Measurements from ENCODE around the gene PTPN22. TPM values are rescaled to one million over a fixed set of nuclear protein-coding genes. Genes with fewer than 3 reads are reported as not detected.

PTPN22 gene
- total RNA-seq, 4 donors from 2014 or later = 0.56 to 2.3 (median 0.75) TPM

- intact Hi-C loops (cut with DNase I; ENCODE audit: low total_unique reads) = loop anchor here (10.0 kb wide), 1 partner anchor 66 kb away; no protein-coding TSS in a partner anchor
- WGBS, 2 donors = 58 to 72% methylated on average over 3 of the region's 3 CpGs
These were observed 29.7 kb upstream of the PTPN22 start for GRCh38 chr1:113901191-113901590.

DNA sequence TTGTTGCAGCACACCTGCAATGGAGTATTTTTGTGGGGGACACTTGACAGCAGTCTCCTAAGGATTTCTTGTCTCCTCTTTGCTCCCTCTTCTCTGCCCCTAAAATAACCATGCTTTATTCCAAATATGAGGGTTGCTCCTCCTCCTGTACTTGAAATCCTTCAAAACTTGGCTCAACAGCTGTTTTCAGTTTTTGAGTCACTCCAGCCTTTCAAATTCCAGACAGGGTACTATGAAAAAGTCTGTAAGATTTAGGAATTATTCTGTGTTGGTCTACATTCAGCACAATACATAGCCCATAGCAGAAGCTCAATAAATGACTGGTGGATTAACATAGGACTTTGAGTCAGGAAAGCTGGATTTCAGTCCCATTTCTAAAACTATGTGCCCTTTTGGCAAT lies 27.6 kb upstream of the PTPN22 start:
- intact Hi-C loops (cut with DNase I; ENCODE audit: low total_unique reads) = no loop called here
- H3K4me3 ChIP-seq (ENCODE audit: low read depth, poor library complexity, severe bottlenecking) = no peak overlapping the region
- no peak for DNase-seq (ENCODE audit: low spot score in 2 of 2)
- TF ChIP-seq POLR2A (IDR thresholded peaks at IDR 0.05) (no peak), CTCF (IDR thresholded peaks at IDR 0.05) (no peak)

More at GRCh38 chr1:113901191-113901590, 29.7 kb upstream of the PTPN22 start:
- no peak overlapping the region for H3K4me3 ChIP-seq (ENCODE audit: low read depth, poor library complexity, severe bottlenecking)
- TF ChIP-seq CTCF (IDR thresholded peaks at IDR 0.05) (no peak), POLR2A (IDR thresholded peaks at IDR 0.05) (no peak)
- no peak for DNase-seq (ENCODE audit: low spot score in 2 of 2)

DNA sequence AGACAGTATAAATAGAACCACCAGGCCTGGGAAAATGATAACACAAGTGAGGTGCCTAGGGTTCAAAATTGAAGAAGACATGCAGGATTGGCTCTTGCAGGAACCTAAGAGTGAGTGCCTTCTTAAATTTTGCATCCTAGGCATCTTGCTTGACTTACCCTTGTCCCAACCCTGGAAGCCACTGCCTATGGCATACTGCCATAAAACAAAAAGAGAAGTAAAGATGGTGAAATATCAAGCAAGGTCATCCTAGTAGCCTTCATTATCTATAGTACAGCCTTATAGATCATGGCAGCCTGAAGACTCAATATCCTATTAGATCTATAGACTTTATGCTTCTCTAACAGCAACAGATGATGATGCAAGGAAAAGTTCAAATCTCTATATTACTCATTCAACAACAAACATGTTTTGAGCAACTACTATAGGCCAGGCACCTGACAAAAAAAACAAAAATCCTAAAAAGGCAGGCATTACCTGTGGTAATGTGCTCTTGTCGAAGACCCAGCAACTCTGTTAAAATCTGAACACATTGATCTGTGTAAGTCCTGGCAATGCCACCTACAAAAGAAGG lies 26.8 kb upstream of the PTPN22 start:
- TF ChIP-seq POLR2A (IDR thresholded peaks at IDR 0.05) (no peak), CTCF (IDR thresholded peaks at IDR 0.05) (no peak)
- intact Hi-C loops (cut with DNase I; ENCODE audit: low total_unique reads) = no loop called here
- 97% methylated on average over 1 of the region's 1 CpG for WGBS, 2 donors
- no peak overlapping the region for H3K4me3 ChIP-seq (ENCODE audit: low read depth, poor library complexity, severe bottlenecking)
- DNase-seq (ENCODE audit: low spot score in 2 of 2) = no peak

DNA sequence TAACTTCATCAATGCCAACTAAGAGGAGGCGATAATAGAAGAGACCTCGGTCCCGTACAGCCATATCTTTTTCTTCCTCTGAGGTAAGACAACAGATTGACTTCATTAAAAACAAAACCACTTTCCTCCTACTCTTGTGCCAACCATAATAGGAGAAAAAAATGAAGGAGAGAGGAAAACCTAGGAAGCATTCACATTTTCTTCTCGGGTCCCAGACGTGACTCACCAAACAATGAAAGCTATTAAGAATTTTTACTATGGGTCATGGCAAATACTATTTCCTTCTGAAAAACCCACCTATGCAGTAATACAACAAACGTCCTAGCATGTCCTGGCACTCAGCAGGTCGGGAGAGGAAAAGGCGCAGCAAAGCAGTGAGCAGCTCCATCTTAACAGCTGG lies 24.4 kb upstream of the PTPN22 start:
- H3K4me3 ChIP-seq (ENCODE audit: low read depth, poor library complexity, severe bottlenecking) = no peak overlapping the region
- TF ChIP-seq CTCF (IDR thresholded peaks at IDR 0.05) (no peak), POLR2A (IDR thresholded peaks at IDR 0.05) (no peak)
- intact Hi-C loops (cut with DNase I; ENCODE audit: low total_unique reads) = no loop called here
- WGBS, 2 donors = 91 to 94% methylated on average over 8 of the region's 8 CpGs
- no peak for DNase-seq (ENCODE audit: low spot score in 2 of 2)

GRCh38 chr1:113895098-113895497 lies 23.6 kb upstream of the PTPN22 start:
- TF ChIP-seq CTCF (IDR thresholded peaks at IDR 0.05) = no peak
- no peak for TF ChIP-seq POLR2A (IDR thresholded peaks at IDR 0.05)
- DNase-seq (ENCODE audit: low spot score in 2 of 2) = no peak
- intact Hi-C loops (cut with DNase I; ENCODE audit: low total_unique reads) = no loop called here
- WGBS, 2 donors = 91% methylated on average over 6 of the region's 6 CpGs
- no peak overlapping the region for H3K4me3 ChIP-seq (ENCODE audit: low read depth, poor library complexity, severe bottlenecking)

GRCh38 chr1:113893267-113893666 lies 21.8 kb upstream of the PTPN22 start:
- no peak for DNase-seq (ENCODE audit: low spot score in 2 of 2)
- intact Hi-C loops (cut with DNase I; ENCODE audit: low total_unique reads) = no loop called here
- TF ChIP-seq CTCF (IDR thresholded peaks at IDR 0.05) = no peak
- no peak for TF ChIP-seq POLR2A (IDR thresholded peaks at IDR 0.05)
- WGBS, 2 donors = 97% methylated on average over 3 of the region's 3 CpGs
- H3K4me3 ChIP-seq (ENCODE audit: low read depth, poor library complexity, severe bottlenecking) = no peak overlapping the region

All from lower leg skin (tissue), 4 donors.